Measurements from ENCODE around the gene ADCYAP1R1. TPM values are rescaled to one million over a fixed set of nuclear protein-coding genes. Genes with fewer than 3 reads are reported as not detected.

The ADCYAP1R1 gene
- total RNA-seq, 4 donors from 2014 or later: 13.9 to 36.3 (median 24.2) TPM

DNA sequence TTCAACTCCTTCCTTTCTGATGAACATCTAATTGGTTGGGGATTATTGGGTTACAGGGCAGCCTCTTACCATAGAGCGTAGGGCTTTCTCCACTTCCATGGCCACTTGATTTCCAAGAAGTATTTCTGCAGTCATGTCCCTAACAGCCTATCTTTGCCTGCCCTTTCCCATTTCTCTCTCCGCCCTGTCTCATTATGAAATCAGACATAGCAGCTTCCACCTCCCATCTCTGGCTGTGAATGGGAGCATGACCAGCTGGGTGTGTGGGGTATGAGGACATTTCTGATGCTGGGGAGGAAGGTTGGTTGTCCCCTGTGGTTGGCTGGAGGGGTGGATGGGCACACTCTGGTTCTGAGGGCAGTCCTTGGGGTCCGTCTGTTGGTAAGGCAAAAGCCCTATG is 41.2 kb downstream of the ADCYAP1R1 start:
- H3K9me3 ChIP-seq: no peaks in the 10 kb centered on the region
- H3K4me3 ChIP-seq: no peak overlapping the region
- ATAC-seq: no peak
- H3K27ac ChIP-seq: no peak overlapping the region
- peaks cover 42% of the 10 kb centered on the region for H3K27me3 ChIP-seq
- TF ChIP-seq POLR2A (IDR thresholded peaks at IDR 0.05) (no peak), EP300 (IDR thresholded peaks at IDR 0.05) (no peak), POLR2AphosphoS5 (IDR thresholded peaks at IDR 0.05) (no peak)
- TF ChIP-seq, protein P1, sequence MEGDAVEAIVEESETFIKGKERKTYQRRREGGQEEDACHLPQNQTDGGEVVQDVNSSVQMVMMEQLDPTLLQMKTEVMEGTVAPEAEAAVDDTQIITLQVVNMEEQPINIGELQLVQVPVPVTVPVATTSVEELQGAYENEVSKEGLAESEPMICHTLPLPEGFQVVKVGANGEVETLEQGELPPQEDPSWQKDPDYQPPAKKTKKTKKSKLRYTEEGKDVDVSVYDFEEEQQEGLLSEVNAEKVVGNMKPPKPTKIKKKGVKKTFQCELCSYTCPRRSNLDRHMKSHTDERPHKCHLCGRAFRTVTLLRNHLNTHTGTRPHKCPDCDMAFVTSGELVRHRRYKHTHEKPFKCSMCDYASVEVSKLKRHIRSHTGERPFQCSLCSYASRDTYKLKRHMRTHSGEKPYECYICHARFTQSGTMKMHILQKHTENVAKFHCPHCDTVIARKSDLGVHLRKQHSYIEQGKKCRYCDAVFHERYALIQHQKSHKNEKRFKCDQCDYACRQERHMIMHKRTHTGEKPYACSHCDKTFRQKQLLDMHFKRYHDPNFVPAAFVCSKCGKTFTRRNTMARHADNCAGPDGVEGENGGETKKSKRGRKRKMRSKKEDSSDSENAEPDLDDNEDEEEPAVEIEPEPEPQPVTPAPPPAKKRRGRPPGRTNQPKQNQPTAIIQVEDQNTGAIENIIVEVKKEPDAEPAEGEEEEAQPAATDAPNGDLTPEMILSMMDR (IDR thresholded peaks at IDR 0.05): no peak
- no peaks in the 10 kb centered on the region for H3K4me1 ChIP-seq
- 90% methylated on average over 3 of the region's 3 CpGs; no CpG with 5 or more reads in 1 of the 2 donors for WGBS, 2 donors (ENCODE audit: low coverage in 1 of 2)
- H3K36me3 ChIP-seq: peaks cover 0 to 26% of the 10 kb centered on the region in 2 donors

DNA sequence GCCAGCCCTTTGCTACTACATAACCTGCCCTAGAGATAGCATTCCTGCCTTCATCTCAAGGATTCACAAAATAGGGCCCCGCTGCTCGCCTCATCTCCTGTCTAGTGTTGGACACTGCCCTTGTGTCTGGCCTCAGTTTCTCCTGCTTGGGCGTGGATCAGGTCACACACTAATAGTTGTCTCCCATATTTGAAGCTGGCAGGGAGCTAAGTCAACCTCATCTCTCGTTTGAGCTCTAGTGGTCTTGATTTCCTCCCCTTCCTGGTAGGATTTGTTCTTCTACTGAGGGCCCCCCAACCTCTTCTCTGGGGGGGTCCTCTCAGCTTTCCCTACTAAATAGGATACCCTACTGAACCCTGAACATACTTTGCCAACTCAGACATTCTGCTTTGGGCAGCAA is 42.2 kb downstream of the ADCYAP1R1 start:
- WGBS, 2 donors (ENCODE audit: low coverage in 1 of 2): 83 to 92% methylated on average over 2 to 4 of the region's 4 CpGs
- H3K36me3 ChIP-seq: peaks cover 0 to 26% of the 10 kb centered on the region in 2 donors
- no peaks in the 10 kb centered on the region for H3K4me1 ChIP-seq
- no peak overlapping the region for H3K27ac ChIP-seq
- H3K27me3 ChIP-seq: peaks cover 42% of the 10 kb centered on the region
- ATAC-seq: no peak
- H3K9me3 ChIP-seq: no peaks in the 10 kb centered on the region
- no peak overlapping the region for H3K4me3 ChIP-seq
- no peak for TF ChIP-seq EP300 (IDR thresholded peaks at IDR 0.05)
- TF ChIP-seq POLR2A (IDR thresholded peaks at IDR 0.05): no peak
- TF ChIP-seq, protein P1 (IDR thresholded peaks at IDR 0.05): no peak
- no peak for TF ChIP-seq POLR2AphosphoS5 (IDR thresholded peaks at IDR 0.05)

DNA sequence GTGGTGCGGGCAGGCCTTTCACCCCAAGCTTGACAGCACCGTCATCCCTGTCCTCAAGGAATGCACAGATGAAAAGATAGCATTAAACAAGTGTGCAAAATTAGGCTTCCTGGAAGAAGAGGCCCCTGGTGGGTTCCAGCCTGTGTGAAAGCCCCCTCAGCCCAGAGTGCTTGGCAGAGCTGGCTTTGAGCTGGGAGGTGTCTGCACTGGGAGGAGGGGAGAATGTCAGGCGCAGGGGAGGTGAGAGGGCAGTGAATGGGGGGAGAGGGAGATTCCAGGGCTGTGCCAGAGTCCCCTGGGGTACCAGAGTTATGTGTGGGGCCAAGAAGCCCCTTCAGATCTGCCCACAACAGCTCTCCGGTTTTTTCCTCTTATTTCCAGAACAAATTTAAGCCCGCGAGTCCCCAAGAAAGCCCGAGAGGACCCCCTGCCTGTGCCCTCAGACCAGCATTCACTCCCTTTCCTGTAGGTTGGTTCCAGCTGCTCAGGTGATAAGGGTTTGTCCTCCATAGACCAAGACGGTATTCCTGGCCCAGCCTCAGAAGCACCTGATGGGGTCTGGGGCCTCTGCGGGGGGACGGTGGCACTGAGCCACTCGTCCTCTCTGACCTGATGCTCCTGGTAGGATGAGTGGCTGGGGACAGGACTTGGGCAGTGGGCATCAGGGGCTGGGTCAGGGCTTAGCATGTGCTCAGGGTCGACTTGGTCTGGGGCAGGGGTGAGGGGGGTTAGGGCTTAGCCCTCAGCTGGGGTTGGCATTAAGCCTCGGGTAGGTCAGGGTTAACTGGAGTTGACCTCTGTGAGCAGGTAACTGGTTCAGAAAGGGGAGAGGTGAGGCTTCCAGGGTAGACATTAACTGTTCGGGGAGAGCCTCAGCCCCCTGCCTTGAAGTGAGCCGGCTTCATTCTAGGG is 43.4 kb downstream of the ADCYAP1R1 start:
- Histone ChIP-seq H3K4me3 (no peak overlapping the region), H3K27me3 (peaks cover 42% of the 10 kb centered on the region), H3K4me1 (no peaks in the 10 kb centered on the region), H3K9me3 (no peaks in the 10 kb centered on the region), H3K27ac (no peak overlapping the region), H3K36me3 (peaks cover 0 to 26% of the 10 kb centered on the region in 2 donors)
- TF ChIP-seq, protein P1 (IDR thresholded peaks at IDR 0.05): no peak
- no peak for TF ChIP-seq POLR2A (IDR thresholded peaks at IDR 0.05)
- no peak for TF ChIP-seq EP300 (IDR thresholded peaks at IDR 0.05)
- no peak for TF ChIP-seq POLR2AphosphoS5 (IDR thresholded peaks at IDR 0.05)
- no peak for ATAC-seq
- WGBS, 2 donors (ENCODE audit: low coverage in 1 of 2): 82 to 88% methylated on average over 3 to 4 of the region's 15 CpGs

DNA sequence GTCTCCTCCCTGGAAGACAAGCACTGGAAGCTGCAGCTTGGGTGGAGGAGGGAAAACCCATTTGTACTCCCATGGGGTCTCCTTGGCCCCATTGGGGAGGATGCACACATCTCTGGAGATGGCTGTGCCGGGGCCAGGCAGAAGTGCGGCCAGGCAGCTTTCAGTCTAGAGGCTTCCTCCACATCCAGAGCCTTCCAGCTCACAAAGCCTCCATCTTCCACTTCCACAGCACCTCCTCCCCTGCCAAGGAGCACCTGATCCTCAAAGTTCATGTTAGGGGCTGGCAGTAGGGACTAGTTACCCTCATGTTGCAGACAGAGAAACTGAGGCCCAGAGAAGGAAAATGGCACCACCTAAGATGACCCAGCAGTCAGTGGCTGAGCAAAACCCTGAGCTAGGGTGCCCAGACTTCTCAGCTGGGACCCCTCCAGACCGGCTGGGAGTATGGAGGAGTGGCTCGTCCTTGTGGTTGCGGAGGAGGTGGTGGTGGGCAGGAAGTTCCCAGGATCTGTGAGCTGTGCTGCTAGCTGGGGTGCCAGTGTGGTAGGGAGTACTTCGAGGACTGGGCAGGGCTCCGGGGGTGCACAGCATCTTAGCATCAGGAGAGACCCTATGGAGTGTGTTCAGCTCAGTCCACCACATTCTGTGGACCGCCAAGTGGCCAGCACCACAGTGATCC is 44.2 kb downstream of the ADCYAP1R1 start:
- Histone ChIP-seq H3K4me3 (no peak overlapping the region), H3K4me1 (no peaks in the 10 kb centered on the region), H3K27ac (no peak overlapping the region), H3K27me3 (peaks cover 42% of the 10 kb centered on the region), H3K9me3 (no peaks in the 10 kb centered on the region), H3K36me3 (peaks cover 0 to 26% of the 10 kb centered on the region in 2 donors)
- no peak for TF ChIP-seq POLR2A (IDR thresholded peaks at IDR 0.05)
- 100% methylated on average over 1 of the region's 8 CpGs; no CpG with 5 or more reads in 1 of the 2 donors for WGBS, 2 donors (ENCODE audit: low coverage in 1 of 2)
- ATAC-seq: no peak

DNA sequence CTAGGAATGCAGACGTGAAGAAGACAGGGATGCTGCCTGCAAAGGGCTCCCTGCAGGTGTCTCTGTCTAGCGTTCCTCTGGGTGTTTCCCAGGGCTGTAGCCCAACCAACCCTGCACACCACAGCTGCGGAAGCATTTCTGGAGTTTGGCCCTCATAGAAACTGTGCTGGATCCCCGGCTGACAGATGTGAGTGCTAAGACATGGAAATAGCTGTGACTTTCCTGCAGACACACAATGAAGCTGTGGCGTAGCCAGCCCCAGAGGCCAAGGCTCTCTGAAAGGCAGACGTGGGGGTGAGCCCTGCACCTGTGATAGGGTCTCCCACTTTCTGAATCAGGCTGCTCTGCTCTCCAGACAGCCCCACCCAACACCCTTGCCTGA is 44.8 kb downstream of the ADCYAP1R1 start:
- H3K4me1 ChIP-seq: no peaks in the 10 kb centered on the region
- H3K27ac ChIP-seq: no peak overlapping the region
- ATAC-seq: no peak
- no peak overlapping the region for H3K4me3 ChIP-seq
- peaks cover 42% of the 10 kb centered on the region for H3K27me3 ChIP-seq
- TF ChIP-seq POLR2A (IDR thresholded peaks at IDR 0.05): no peak
- no peak for TF ChIP-seq EP300 (IDR thresholded peaks at IDR 0.05)
- no peak for TF ChIP-seq POLR2AphosphoS5 (IDR thresholded peaks at IDR 0.05)
- TF ChIP-seq, protein P1 (IDR thresholded peaks at IDR 0.05): no peak
- H3K36me3 ChIP-seq: peaks cover 0 to 26% of the 10 kb centered on the region in 2 donors
- H3K9me3 ChIP-seq: no peaks in the 10 kb centered on the region
- WGBS, 2 donors (ENCODE audit: low coverage in 1 of 2): 36% methylated on average over 2 of the region's 6 CpGs; no CpG with 5 or more reads in 1 of the 2 donors

Data from gastroesophageal sphincter (tissue), 4 donors.